Fibroblast of villous mesenchyme (primary cell): ENCODE measurements around the gene CSF1R. TPM values are rescaled to one million over a fixed set of nuclear protein-coding genes. Genes with fewer than 3 reads are reported as not detected.
A peak's percentile ranks its signal among the peaks of the same experiment; 100 is the strongest.

ENCODE experiments used
- DNase-seq: peaks from one replicate; pipeline ENCODE4 v3.0.0-alpha.2; 2010; ENCODE audit warnings: low read depth
- H3K4me3 ChIP-seq: 2 replicates; pipeline ENCODE4 v1.5.1; 2011; ENCODE audit warnings: low read depth, mild to moderate bottlenecking, low read length
- CTCF ChIP-seq: IDR thresholded peaks from 2 replicates; pipeline ENCODE4 v1.5.1; 2012; ENCODE audit warnings: low read depth, mild to moderate bottlenecking, low read length; ENCODE audit not compliant: insufficient read depth
- total RNA-seq: library from RNA; depleted of rRNA; stranded (reverse); fragments of >200 nt; gene quantifications from 2 replicates; pipeline ENCODE4 v1.2.3, GENCODE V29; 2012

The CSF1R gene
- total RNA-seq, 1 donor: under 0.01 TPM

GRCh38 chr5:150082374-150082773 is 4.0 kb downstream of the CSF1R start:
- DNase-seq: no peak
- no peak for TF ChIP-seq CTCF
- no peak overlapping the region for H3K4me3 ChIP-seq

DNA sequence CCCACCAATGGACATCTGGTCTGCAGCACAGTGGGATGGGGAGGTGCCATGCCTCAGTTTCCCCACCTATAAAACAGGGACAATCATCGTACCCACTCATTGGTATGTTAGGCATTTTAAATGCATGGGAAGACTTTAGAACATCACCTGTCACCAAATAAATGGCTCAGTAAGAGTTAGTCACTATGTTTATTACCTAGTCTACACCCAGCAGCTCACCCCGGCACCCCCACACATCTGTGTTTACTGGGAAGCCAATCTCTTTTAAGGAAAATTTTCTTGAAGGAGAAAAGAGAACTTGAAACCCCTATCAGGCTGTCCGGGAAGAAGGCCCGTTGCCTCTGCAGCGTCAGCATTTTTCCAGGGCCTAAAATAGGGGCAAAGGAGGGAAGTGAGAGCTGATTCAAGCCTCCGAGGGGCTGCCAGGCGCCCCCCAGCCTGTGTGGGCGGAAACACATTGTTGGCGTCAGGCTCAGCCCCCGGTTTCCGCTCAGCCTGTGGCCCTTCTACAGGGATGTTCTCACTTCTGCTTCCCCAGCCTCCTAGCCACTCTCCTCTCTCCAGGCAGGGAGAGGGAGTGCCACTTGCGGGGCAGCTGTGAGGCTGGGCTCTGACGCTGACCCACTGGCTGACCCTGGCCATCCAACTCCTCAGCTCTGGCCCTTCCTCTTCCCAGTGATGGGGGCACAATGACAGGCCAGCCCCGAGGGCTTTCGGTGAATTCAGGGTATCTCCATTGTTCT is 4.6 kb downstream of the CSF1R start:
- DNase-seq: peak; percentile 45

DNA sequence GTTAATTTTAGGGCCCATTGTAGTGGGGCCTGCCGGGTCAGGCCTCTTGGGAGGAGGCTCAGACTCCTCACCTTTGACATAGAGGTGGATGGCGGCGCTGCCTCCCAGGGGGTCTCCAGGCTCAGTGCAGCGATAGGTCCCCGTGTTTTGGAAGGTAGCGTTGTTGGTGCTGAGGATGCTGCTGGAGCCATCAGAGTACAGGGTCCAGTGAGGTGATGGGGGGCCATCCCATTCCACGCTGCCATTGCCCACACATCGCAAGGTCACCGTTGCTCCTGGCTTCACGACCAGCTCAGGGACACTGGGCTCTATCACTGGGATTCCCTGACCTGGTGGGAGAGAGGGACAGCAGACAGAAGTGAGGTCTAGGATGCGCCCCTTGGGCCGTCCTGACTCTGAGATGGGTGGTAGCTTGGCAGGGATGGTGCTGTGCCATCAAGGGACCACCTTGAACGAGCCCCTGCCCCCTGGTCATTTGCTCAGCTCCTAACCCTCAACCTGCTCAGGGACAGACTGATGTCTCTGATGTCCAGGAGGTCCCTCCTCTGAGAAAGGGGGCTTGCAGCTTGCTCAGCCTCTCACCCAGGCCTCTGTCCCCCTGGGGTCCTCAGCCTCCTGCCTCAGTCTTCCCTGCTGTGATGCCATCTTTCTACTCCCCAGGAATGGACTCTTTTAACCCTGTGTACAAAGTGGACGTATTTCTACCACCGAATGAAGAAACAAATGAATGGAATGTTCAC is 5.5 kb downstream of the CSF1R start:
- no peak overlapping the region for H3K4me3 ChIP-seq
- DNase-seq: no peak
- no peak for TF ChIP-seq CTCF

More for the DNA sequence above, 4.6 kb downstream of the CSF1R start:
- H3K4me3 ChIP-seq: no peak overlapping the region
- no peak for TF ChIP-seq CTCF

GRCh38 chr5:150079909-150080461 is 6.4 kb downstream of the CSF1R start:
- TF ChIP-seq CTCF: no peak
- H3K4me3 ChIP-seq: no peak overlapping the region
- DNase-seq: no peak

- no peak for DNase-seq
- TF ChIP-seq CTCF: no peak
- H3K4me3 ChIP-seq: no peak overlapping the region
Measured at GRCh38 chr5:150078802-150079689, 7.3 kb downstream of the CSF1R start.

DNA sequence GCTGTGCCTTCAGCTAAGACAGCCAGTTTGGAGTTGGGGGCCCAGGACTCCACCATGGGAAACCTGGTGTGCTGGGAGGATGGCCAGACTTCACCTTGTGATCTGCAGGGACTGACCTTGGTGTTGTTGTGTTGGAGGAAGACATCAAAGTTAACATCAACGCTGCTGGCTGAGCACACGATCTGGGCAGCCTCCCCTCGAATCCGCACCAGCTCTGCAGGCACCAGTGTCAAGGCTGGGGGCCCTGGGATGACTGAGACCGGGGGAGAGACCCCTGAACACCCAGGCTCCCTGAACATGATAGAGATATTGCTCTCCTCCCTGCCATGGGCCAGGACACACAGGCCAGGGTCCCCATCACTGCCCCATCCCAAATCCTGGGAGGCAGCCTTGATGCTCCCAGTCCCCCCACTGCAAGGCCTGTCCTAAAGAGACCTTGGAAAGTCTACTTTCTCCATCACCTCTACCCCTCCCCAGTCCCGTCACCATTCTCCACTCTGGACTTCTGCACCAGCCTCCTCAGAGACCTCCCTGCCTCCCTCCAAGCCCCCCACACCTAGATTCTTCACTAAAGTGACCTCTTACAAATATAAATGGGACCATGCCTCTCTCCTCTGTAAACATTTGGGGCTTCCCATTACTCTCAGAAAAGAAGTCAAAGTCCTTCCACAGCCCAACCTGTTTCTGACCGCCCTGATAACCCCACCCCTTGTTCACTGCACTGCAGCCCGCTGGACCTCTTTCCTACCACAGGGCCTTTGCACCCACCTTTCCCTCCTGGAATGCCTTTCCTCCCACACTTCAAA is 8.2 kb downstream of the CSF1R start:
- H3K4me3 ChIP-seq: no peak overlapping the region
- TF ChIP-seq CTCF: no peak
- no peak for DNase-seq
